A549 (cell line): ENCODE results near the gene TMEM121B.

ENCODE experiments used
- CEBPB ChIP-seq, 2 experiments: fragments of >200 bp in 1 of 2; sonication (Bioruptor Twin) in 1 of 2; formaldehyde crosslinking in 1 of 2; IDR thresholded peaks; 2 replicates each; pipeline ENCODE4 v1.6.1; 2012 to 2016
- NPAS2 ChIP-seq: fragments of 250-450 bp; sonication (Bioruptor Pico); IDR thresholded peaks from 2 replicates; pipeline ENCODE4 v1.8.0; 2022; ENCODE audit warnings: mild to moderate bottlenecking, moderate library complexity, borderline replicate concordance
- RAD21 ChIP-seq, 2 experiments: fragments of >200 bp in 1 of 2; sonication (Bioruptor Twin) in 1 of 2; formaldehyde crosslinking in 1 of 2; IDR thresholded peaks in 1 of 2; conservative IDR thresholded peaks in 1 of 2; 2 replicates in 1 of 2; 3 replicates in 1 of 2; pipeline ENCODE4 v1.6.1; 2012 to 2018; ENCODE audit warnings: inconsistent platforms in 1 of 2
- RARB ChIP-seq: fragments of 250-450 bp; sonication (Bioruptor Pico); IDR thresholded peaks from 2 replicates; pipeline ENCODE4 v1.8.0; 2021; ENCODE audit warnings: mild to moderate bottlenecking, moderate library complexity
- SMC3 ChIP-seq: fragments of >200 bp; sonication (Bioruptor Twin); formaldehyde crosslinking; IDR thresholded peaks from 3 replicates; pipeline ENCODE4 v1.6.1; 2018; ENCODE audit warnings: inconsistent platforms
- TF ChIP-seq, protein P1 (sequence below): fragments of >200 bp; sonication (Bioruptor Twin); formaldehyde crosslinking; IDR thresholded peaks from 3 replicates; pipeline ENCODE4 v1.5.1; 2016
- TF ChIP-seq, protein P2 (sequence below): fragments of 450-650 bp; IDR thresholded peaks from 2 replicates; pipeline ENCODE4 v1.6.1; 2014; ENCODE audit warnings: antibody characterized with exemption

DNA sequence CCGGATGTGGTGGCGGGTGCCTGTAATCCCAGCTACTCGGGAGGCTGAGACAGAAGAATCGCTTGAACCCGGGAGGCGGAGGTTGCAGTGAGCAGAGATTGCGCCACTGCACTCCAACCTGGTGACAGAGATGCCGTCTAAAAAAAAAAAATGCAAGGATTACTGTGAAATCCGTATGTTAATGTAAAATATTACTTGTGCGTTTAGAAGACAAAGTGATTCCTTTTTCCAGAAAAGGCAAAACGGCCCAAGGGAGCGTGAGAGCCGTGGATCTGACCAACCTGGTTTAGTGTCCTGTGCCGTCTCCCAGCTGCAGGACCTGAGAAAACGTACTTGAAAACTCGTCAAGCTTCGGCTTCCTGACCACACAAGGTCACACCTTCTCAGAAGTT is 37.0 kb upstream of the TMEM121B start:
- TF ChIP-seq NPAS2 (CRISPR knock-in tag): no peak
- TF ChIP-seq, protein P1, sequence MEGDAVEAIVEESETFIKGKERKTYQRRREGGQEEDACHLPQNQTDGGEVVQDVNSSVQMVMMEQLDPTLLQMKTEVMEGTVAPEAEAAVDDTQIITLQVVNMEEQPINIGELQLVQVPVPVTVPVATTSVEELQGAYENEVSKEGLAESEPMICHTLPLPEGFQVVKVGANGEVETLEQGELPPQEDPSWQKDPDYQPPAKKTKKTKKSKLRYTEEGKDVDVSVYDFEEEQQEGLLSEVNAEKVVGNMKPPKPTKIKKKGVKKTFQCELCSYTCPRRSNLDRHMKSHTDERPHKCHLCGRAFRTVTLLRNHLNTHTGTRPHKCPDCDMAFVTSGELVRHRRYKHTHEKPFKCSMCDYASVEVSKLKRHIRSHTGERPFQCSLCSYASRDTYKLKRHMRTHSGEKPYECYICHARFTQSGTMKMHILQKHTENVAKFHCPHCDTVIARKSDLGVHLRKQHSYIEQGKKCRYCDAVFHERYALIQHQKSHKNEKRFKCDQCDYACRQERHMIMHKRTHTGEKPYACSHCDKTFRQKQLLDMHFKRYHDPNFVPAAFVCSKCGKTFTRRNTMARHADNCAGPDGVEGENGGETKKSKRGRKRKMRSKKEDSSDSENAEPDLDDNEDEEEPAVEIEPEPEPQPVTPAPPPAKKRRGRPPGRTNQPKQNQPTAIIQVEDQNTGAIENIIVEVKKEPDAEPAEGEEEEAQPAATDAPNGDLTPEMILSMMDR: no peak
- no peak for TF ChIP-seq RAD21 (conservative IDR thresholded peaks at IDR 0.05 in 1 of 2, IDR thresholded peaks at IDR 0.05 in 1 of 2)
- TF ChIP-seq CEBPB (IDR thresholded peaks at IDR 0.05): no peak
- TF ChIP-seq, protein P2, sequence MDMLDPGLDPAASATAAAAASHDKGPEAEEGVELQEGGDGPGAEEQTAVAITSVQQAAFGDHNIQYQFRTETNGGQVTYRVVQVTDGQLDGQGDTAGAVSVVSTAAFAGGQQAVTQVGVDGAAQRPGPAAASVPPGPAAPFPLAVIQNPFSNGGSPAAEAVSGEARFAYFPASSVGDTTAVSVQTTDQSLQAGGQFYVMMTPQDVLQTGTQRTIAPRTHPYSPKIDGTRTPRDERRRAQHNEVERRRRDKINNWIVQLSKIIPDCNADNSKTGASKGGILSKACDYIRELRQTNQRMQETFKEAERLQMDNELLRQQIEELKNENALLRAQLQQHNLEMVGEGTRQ: no peak
- no peak for TF ChIP-seq SMC3
- no peak for TF ChIP-seq RARB (CRISPR knock-in tag)
